Osteocyte (in vitro differentiated cells): Measurements from ENCODE around the gene ELL. TPM values are rescaled to one million over a fixed set of nuclear protein-coding genes. Genes with fewer than 3 reads are reported as not detected.

Experiments
- DNase-seq: peaks from one replicate; pipeline ENCODE4 v3.0.0; 2021; ENCODE audit warnings: mixed read lengths; ENCODE audit not compliant: unreplicated experiment; ENCODE audit errors: extremely low spot score
- H3K27ac Mint-ChIP-seq: one replicate; pipeline ENCODE4 v1.8.0; 2021; ENCODE audit warnings: mild to moderate bottlenecking, mixed read lengths; ENCODE audit not compliant: unreplicated experiment
- H3K27me3 Mint-ChIP-seq: one replicate; pipeline ENCODE4 v1.8.0; 2021; ENCODE audit warnings: mixed read lengths; ENCODE audit not compliant: unreplicated experiment
- H3K36me3 Mint-ChIP-seq: one replicate; pipeline ENCODE4 v1.8.0; 2021; ENCODE audit warnings: mixed read lengths; ENCODE audit not compliant: unreplicated experiment
- H3K4me1 Mint-ChIP-seq: one replicate; pipeline ENCODE4 v1.8.0; 2021; ENCODE audit warnings: mixed read lengths; ENCODE audit not compliant: unreplicated experiment
- H3K4me3 Mint-ChIP-seq: one replicate; pipeline ENCODE4 v1.8.0; 2021; ENCODE audit warnings: mild to moderate bottlenecking, moderate library complexity, mixed read lengths; ENCODE audit not compliant: unreplicated experiment
- H3K9me3 Mint-ChIP-seq: one replicate; pipeline ENCODE4 v1.8.0; 2021; ENCODE audit warnings: mixed read lengths; ENCODE audit not compliant: unreplicated experiment
- CTCF ChIP-seq: fragments of 200-600 bp; sonication (generic); IDR thresholded peaks from 2 replicates; pipeline ENCODE4 v1.5.0; 2021; ENCODE audit warnings: antibody characterized with exemption, mild to moderate bottlenecking, moderate library complexity
- total RNA-seq: library from RNA; stranded (reverse); gene quantifications from 2 replicates; pipeline ENCODE4 v1.2.1, GENCODE V29; 2021

ELL gene
- total RNA-seq, 1 donor from 2014 or later, result 17.6 TPM

DNA sequence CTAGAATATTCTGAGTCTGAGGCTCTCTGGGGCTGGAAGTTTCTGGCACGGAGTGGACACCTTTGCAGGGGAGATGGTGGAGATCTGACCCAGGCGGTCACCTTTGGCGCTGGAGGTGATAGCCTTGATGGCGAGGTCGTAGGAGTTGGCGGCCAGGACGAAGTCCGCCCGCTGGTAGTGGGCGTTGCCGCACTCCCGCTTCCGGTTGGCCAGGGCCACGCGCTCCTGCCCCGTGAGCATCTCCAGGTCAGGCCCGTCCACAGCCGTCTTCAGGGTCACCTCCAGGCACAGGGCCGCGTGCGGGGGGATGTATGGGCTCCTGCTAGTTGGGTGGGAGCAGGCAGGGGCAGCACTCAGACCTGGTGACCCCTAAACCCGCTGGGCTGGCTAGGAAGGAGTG lies 16.2 kb upstream of the ELL start:
- no peaks in the 10 kb centered on the region for H3K27me3 Mint-ChIP-seq
- no peak overlapping the region for H3K4me3 Mint-ChIP-seq
- H3K4me1 Mint-ChIP-seq, result peaks cover 10% of the 10 kb centered on the region
- no peak for TF ChIP-seq CTCF
- H3K9me3 Mint-ChIP-seq, result no peaks in the 10 kb centered on the region
- peaks cover 18% of the 10 kb centered on the region for H3K36me3 Mint-ChIP-seq
- H3K27ac Mint-ChIP-seq, result no peak overlapping the region
- no peak for DNase-seq

- Mint-ChIP-seq H3K27ac (no peak overlapping the region), H3K9me3 (no peaks in the 10 kb centered on the region), H3K4me1 (peaks cover 8% of the 10 kb centered on the region), H3K36me3 (peaks cover 20% of the 10 kb centered on the region), H3K4me3 (no peak overlapping the region), H3K27me3 (no peaks in the 10 kb centered on the region)
- DNase-seq, result no peak
- no peak for TF ChIP-seq CTCF
These were observed 15.6 kb upstream of the ELL start for GRCh38 chr19:18537431-18537830.

DNA sequence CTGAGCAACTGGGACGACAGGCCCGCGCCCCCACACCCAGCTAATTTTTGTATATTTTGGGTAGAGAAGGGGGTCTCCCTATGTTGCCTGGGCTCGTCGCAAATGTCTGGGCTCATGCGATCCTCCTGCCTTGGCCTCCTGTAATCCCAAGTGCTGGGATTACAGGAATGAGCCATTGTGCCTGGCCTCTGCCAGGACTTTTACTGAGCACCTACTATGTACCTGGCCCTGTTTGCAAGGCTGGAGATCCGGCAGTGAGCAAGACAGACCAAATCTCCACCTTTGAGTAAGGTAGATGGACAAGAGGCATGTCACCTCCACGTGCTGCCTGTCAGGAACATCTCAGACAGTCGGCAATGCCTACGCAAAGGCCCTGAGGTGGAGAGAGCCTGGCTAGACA lies 14.6 kb upstream of the ELL start:
- Mint-ChIP-seq H3K27me3 (no peaks in the 10 kb centered on the region), H3K27ac (no peak overlapping the region), H3K9me3 (no peaks in the 10 kb centered on the region), H3K4me3 (no peak overlapping the region), H3K4me1 (no peaks in the 10 kb centered on the region), H3K36me3 (peaks cover 23% of the 10 kb centered on the region)
- TF ChIP-seq CTCF, result no peak
- DNase-seq, result no peak

DNA sequence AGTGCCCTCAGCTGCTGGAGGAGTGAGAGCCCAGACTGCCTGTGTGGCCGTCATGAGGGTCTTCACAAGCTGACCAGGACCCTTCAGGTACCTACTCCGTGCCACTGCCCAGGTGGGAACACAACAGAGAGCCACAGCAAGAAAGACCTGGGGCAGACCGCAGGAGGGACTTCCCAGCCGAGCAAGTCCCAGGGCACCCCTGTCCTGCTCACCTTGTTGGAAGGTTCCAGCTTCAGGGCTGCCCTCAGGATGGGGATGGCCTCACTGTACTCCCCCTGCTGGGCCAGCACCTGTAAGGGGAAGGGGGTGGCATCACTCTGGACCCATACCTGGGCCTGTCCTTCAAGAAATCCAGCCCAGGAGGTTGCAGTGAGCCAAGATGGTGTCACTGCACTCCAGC lies 11.2 kb upstream of the ELL start:
- Mint-ChIP-seq H3K4me1 (peaks cover 7% of the 10 kb centered on the region), H3K27me3 (no peaks in the 10 kb centered on the region), H3K27ac (no peak overlapping the region), H3K9me3 (no peaks in the 10 kb centered on the region), H3K36me3 (peaks cover 16% of the 10 kb centered on the region), H3K4me3 (no peak overlapping the region)
- no peak for DNase-seq
- TF ChIP-seq CTCF, result no peak

DNA sequence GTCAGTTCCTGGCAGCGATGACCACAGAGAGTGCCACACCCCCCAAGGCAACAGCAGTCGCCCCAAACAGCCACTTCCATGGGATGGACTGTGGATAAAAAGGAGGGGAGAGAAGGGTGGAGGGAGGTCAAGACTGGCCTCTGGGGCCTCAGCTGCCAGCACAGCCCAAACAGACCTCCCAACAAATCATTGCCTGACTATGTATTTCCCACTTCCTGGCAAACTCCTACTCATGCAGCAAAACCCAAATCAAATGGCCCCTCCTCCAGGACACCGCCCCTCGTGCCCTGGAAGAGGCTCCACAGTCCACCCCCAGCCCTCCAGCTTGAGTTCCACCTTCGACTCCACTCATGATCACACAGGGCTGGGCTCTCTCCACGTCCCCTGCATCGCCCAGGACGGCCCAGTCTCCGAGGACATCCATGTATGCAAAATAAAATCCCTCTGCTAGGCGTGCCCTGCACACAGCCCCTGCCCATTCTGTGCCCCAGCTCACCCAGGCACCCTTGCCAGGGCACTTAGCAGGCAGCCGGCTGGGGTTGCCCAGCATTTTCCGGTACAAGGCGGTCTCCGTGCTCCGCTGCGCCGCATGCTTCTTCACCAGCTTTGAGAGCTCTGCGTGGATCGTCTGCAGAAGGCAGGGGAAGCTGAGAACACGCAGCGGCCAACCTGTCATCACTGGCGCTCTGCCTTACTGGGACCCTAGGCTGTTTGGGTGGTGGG lies 10.5 kb upstream of the ELL start:
- Mint-ChIP-seq H3K27me3 (no peaks in the 10 kb centered on the region), H3K27ac (no peak overlapping the region), H3K4me1 (peaks cover 7% of the 10 kb centered on the region), H3K9me3 (no peaks in the 10 kb centered on the region), H3K36me3 (peaks cover 14% of the 10 kb centered on the region), H3K4me3 (no peak overlapping the region)
- TF ChIP-seq CTCF, result no peak
- DNase-seq, result no peak
